BJ (cell line): Measurements from ENCODE around the gene AGXT. TPM values are rescaled to one million over a fixed set of nuclear protein-coding genes. Genes with fewer than 3 reads are reported as not detected.

ENCODE experiments used
- CTCF ChIA-PET: fragments of 350-600 bp; formaldehyde crosslinking; extraction: SDS; loops from one replicate; lab custom pipeline; 2021; ENCODE audit warnings: antibody characterized with exemption, inconsistent platforms; lab: Yijun Ruan, JAX
- POLR2A ChIA-PET: fragments of 300-600 bp; sonication (Branson Sonifier 250); formaldehyde crosslinking; extraction: SDS; loops from one replicate; lab custom pipeline; 2021; ENCODE audit warnings: antibody characterized with exemption; lab: Charles Lee
- DNase-seq: peaks from one replicate; pipeline ENCODE4 v3.0.0-alpha.2; 2011; ENCODE audit warnings: low read depth
- H3K27me3 ChIP-seq: 2 replicates; pipeline ENCODE4 v1.6.0; 2011; ENCODE audit warnings: low read length; ENCODE audit not compliant: control insufficient read depth, insufficient read depth
- H3K36me3 ChIP-seq: 2 replicates; pipeline ENCODE4 v1.5.1; 2011; ENCODE audit warnings: low read length; ENCODE audit not compliant: control insufficient read depth, insufficient read depth
- H3K4me3 ChIP-seq: 2 replicates; pipeline ENCODE4 v1.5.1; 2011; ENCODE audit warnings: low read depth, mild to moderate bottlenecking, control low read depth, low read length
- polyA plus RNA-seq: library from polyadenylated mRNA; depleted of rRNA; stranded (reverse); fragments of >200 nt; gene quantifications from 2 replicates; pipeline ENCODE4 v1.2.3, GENCODE V29; 2011
- TF ChIP-seq, protein P1 (sequence below): IDR thresholded peaks from 2 replicates; pipeline ENCODE4 v1.5.1; 2011; ENCODE audit warnings: low read depth, mild to moderate bottlenecking, control low read depth, inconsistent platforms, low read length, moderate library complexity; ENCODE audit not compliant: insufficient read depth

Gene AGXT
- polyA plus RNA-seq, 1 experiment = not detected

DNA sequence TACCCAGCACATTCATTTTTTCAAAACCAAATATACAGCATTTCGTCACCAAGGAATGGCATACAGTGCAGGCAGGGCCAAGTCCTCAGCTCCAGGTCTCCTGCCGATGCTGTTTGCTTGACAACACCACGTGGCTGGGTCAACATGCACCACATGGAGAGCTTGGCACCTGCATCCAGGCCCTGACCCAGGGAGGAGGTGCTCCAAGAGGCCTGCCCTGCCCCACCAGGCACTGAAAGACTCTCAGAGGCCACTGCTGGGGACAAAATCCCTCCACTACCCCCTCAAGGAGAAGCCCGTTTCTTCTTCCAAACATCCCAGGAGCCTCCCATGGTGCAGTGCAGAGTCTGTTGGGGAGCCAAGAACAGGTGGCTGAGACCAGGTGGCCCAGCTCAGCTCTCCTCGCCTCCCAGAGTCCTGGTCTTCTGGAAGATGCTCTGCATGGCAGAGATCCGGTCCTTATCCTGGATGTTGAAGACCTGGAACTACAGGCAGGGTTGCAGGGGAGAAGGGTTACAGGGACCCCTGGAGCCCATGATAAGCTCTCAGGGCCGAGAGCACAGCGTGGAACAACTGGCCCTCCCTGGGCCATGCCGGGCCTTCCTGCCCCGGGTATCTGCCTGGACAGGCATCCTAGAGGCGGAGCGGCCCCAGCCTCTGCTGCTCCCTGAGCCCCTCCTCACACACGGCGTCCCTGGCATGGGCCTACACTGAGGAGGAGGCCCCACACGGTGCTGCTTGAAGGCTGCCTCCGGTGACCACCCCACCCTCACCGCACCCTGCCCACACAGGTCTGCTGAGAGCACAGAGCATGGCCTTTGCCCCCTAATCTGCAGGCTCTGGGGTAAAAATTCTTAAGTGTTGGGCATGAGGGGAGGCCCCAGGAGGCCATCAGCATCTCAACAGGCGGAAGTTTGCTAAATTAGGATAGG is 18.3 kb downstream of the AGXT start:
- Histone ChIP-seq H3K36me3 (no peaks in the 10 kb centered on the region), H3K27me3 (peaks cover 3% of the 10 kb centered on the region; the same call in 1 of the 2 replicates), H3K4me3 (no peak overlapping the region)
- TF ChIP-seq, protein P1, sequence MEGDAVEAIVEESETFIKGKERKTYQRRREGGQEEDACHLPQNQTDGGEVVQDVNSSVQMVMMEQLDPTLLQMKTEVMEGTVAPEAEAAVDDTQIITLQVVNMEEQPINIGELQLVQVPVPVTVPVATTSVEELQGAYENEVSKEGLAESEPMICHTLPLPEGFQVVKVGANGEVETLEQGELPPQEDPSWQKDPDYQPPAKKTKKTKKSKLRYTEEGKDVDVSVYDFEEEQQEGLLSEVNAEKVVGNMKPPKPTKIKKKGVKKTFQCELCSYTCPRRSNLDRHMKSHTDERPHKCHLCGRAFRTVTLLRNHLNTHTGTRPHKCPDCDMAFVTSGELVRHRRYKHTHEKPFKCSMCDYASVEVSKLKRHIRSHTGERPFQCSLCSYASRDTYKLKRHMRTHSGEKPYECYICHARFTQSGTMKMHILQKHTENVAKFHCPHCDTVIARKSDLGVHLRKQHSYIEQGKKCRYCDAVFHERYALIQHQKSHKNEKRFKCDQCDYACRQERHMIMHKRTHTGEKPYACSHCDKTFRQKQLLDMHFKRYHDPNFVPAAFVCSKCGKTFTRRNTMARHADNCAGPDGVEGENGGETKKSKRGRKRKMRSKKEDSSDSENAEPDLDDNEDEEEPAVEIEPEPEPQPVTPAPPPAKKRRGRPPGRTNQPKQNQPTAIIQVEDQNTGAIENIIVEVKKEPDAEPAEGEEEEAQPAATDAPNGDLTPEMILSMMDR = no peak
- POLR2A ChIA-PET = no interaction called here
- CTCF ChIA-PET = no interaction called here
- DNase-seq = no peak

GRCh38 chr2:240887631-240888030 is 19.0 kb downstream of the AGXT start:
- H3K27me3 ChIP-seq = peaks cover 2% of the 10 kb centered on the region; the same call in 1 of the 2 replicates
- POLR2A ChIA-PET = no interaction called here
- DNase-seq = no peak
- no peak overlapping the region for H3K4me3 ChIP-seq
- no peaks in the 10 kb centered on the region for H3K36me3 ChIP-seq
- TF ChIP-seq, protein P1 = no peak
- CTCF ChIA-PET = interaction anchor here (1.2 kb wide), 1 partner anchor 26 kb away, joined by 3 read pairs; no protein-coding TSS in a partner anchor

DNA sequence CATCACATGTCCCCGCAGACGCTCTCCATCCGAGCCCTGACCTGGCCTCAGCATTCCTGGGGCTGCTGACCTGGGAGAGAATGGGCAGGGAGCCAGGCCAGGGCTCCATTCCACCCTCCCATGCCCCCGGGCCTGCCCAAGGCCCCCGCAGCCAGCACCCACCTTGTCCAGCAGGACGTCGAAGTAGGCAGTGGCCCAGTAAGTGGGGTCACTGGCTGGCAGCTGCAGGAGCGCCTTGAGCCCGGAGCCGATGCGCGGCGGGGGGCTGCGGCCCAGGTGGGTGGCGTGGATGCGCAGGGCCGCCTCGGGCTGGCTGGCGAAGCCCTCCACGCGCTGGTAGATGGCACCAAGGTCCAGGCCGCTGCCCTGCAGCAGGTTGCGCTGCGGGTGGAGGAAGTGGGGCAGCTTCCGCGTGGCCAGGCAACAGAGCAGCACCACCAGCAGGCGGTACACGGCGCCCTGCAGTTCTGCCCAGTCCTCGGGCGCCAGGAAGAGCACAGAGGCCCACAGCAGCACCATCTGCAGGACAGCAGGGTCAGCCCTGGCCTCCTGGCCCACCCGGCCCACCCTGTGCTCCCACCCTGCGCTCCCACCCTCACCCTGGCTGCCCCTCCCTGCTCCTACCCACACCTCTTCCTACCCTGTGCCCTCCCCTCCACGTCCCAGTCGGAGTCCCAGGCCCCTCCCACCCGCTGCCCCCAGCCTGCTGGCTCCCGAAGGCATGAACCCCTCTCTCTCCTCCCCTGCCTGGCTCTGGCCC is 19.7 kb downstream of the AGXT start:
- ChIA-PET CTCF (interaction anchor here (0.6 to 1.2 kb wide), 2 partner anchors 25 to 297 kb away, joined by 3 to 5 read pairs; no protein-coding TSS in a partner anchor), POLR2A (interaction anchor here (0.7 kb wide), 1 partner anchor 236 kb away, joined by 6 read pairs; no protein-coding TSS in a partner anchor)
- DNase-seq = no peak
- TF ChIP-seq, protein P1 = no peak
- no peaks in the 10 kb centered on the region for H3K27me3 ChIP-seq
- H3K4me3 ChIP-seq = no peak overlapping the region
- no peaks in the 10 kb centered on the region for H3K36me3 ChIP-seq

DNA sequence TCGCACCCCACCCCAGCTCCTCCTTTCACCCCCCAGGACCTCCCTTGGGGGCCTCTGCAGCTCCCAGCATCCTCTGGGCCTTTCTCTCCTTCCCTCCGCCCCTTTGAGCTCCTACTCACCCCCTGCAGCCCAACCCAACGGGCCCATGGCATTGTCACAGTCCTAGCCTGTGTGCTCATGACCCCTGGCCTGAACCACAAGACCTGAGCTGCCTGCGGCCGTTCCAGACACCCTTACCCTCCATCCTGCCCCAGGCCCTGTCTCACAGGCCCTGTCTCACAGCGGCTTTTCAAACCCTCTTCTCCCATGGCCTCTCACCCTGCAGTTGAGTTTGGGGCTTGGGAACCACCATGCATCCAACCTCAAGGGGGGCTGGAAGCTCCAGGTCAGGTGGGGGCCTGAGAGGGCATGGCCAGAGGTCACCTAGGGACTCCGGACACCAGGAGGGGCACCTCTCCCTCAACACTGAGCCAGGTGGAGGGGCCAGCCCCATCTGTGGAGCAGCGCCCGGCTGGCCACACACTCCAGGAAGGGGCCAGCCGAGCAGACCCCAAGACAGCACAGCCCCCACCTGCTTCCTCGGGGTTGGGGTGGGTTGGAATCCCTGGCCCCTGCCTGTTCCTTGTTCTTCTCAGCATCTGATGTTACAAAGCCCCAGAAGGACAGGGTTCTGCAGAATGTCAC is 20.4 kb downstream of the AGXT start:
- CTCF ChIA-PET = interaction anchor here (0.6 to 4.6 kb wide), 3 partner anchors 25 to 296 kb away, joined by 3 to 21 read pairs (median 5); no protein-coding TSS in a partner anchor
- POLR2A ChIA-PET = interaction anchor here (0.7 kb wide), 1 partner anchor 236 kb away, joined by 6 read pairs; no protein-coding TSS in a partner anchor
- TF ChIP-seq, protein P1 = no peak

More for the DNA sequence above, 20.4 kb downstream of the AGXT start:
- DNase-seq = no peak
- Histone ChIP-seq H3K36me3 (no peaks in the 10 kb centered on the region), H3K4me3 (no peak overlapping the region), H3K27me3 (no peaks in the 10 kb centered on the region)
